HG03342 (cell line): ENCODE measurements around the gene DAGLA.

Source experiments
- ATAC-seq: cut with Tn5 transposase; IDR thresholded peaks from one replicate; pipeline ENCODE4 v1.9.1; 2021; ENCODE audit warnings: mild to moderate bottlenecking, moderate library complexity; ENCODE audit not compliant: unreplicated experiment

DAGLA gene

GRCh38 chr11:61775606-61776554 is 95.7 kb downstream of the DAGLA start:
- no peak for ATAC-seq

DNA sequence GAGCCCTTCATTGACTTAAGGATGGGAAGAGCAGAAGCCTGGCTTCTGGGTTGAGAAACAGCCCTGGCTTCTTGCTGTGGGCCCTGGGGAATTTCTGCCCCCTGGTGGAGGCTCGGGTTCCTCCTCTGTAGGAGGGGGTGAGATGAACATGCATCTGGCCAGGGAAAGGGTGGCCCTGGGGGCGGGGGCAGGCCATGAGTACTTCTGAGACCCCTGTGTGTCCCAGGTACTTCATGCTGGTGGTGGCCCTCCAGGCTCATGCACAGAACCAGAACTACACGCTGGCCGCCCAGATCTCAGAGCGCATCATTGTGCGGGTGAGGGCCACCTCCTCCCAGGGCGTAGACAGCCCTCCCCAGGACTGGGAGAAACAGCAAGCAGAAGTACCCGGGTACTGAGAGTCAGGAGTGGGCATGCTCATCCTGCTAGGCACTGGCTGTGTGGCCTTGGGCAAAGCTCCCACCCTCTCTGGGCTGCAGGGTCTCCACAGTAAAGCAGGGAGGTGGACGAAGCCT is 96.4 kb downstream of the DAGLA start:
- ATAC-seq: no peak

- no peak for ATAC-seq
Measured at GRCh38 chr11:61777234-61778090, 97.3 kb downstream of the DAGLA start.

GRCh38 chr11:61778357-61778886 is 98.2 kb downstream of the DAGLA start:
- ATAC-seq: no peak

DNA sequence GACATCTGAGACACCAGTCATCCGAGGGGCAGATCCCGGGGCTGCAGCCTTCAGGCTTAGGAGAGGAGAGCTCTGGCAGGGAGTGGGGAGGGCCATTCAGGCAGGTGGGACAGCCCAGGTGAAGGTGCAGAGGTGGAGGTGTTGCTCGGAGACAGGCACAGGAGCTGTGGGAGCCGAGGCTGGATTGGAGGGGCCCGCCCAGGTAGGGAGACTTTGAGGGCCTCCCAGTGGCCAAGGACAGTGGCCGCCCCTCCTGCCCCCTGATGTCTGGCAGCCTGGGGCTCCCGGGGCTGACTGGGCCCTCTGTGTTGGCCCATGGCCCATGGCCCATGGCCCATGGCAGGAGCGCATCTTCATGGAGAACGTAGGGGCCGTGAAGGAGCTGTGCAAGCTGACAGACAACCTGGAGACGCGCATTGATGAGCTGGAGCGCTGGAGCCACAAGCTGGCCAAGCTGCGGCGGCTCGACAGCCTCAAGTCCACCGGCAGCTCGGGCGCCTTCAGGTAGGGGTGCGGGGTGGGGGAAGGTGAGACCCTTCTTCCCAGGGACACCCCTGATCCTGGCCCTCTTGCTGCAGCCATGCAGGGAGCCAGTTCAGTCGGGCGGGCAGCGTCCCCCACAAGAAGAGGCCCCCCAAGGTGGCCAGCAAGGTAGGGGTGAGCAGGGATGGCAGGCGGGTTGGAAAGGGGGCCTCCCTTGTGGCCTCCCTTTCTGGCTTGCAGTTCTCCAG is 98.9 kb downstream of the DAGLA start:
- ATAC-seq: no peak

DNA sequence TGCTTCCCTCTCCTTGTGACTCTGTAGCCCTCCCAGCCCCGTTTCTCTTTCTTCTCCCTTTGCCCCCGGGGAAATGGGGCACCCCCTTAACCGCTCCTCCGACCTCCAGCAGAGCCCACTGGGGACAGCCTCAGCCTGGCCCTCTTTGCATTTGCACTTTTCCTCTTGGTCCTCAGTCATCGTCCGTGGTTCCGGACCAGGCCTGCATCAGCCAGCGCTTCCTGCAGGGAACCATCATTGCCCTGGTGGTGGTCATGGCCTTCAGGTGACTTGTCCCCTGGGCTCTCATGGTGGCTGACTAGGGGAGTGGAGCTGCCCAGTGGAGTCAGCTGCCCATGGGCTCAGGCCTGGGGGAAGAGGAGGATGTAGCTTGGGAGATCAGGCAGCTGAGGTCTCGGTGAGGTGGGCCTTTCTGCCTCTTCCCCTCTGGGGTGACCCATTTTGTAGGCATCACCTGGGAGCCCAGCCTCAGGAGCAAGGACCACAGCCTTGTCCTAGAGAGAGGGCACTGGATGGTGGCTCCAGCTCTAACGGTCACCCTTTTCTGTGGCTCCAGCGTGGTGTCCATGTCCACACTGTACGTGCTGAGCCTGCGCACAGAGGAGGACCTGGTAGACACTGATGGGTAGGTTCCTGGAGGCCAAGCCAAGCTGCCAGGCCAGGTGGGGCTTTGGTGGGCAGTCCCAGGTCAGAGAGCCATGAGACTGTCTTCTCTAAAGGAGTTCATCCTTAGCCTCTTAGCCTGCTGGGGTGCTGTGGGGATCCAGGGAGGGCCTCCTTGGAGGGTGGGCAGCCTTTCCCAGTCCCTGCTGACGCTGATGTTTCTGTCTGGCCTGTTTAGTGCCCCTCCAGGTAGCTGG is 99.7 kb downstream of the DAGLA start:
- no peak for ATAC-seq

DNA sequence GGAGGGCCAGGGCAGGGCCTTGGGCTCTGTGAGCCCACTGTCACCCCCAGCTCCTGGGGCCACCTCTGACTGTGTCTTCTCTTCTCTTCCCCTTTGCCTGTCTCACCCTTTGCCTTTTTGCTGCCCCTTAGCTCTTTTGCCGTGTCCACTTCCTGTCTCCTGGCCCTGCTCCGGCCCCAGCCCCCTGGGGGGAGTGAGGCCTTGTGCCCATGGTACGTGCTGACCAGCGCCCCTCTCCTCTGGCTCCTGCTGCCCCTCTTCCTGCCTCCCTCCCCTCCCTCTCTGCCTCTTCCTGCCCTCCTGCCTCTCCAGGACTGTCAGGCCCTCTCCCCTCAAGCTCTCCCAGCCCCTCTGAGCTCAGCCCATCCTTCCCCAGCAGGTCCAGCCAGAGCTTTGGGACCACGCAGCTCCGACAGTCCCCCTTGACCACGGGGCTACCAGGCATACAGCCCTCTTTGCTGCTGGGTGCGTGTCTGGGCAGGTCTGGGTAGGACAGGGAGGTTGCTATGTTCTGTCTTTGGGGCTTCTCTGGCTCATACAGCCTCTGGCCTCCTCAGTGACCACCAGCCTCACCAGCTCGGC is 100.5 kb downstream of the DAGLA start:
- no peak for ATAC-seq

DNA sequence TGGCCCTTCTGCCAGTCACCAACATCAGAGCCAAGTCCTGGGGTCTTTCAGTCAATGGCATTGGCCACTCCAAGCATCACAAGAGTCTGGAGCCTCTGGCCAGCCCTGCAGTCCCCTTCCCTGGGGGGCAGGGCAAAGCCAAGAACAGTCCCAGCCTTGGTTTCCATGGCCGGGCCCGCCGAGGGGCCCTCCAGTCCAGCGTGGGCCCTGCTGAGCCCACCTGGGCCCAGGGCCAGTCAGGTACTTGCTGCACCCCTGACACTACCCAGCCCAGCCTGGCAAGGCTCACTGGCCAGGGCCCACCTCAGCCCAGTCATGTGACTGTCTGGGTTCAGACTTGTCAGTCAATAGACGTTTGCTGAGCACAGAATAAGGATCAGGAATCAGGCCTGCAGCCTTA is 101.4 kb downstream of the DAGLA start:
- ATAC-seq: no peak

DNA sequence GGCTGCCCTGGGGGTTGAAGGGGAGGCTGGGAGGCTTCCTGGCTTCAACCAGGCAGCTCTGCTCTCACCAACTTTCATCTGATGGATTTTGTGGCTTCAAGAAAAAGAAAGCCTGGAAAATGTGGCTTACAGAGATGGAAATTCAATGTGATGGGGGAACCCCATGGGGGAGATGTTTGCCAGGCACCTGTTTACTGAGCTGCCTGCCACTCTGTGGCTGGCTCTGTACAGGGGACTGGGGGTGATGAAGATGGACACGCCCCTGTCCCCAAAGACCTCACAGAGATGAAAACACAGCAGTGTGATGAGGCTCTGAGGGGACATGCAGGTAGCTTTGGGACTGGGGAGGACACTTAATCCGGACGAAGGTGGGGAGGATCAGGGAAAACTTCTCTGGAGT is 102.1 kb downstream of the DAGLA start:
- no peak for ATAC-seq

DNA sequence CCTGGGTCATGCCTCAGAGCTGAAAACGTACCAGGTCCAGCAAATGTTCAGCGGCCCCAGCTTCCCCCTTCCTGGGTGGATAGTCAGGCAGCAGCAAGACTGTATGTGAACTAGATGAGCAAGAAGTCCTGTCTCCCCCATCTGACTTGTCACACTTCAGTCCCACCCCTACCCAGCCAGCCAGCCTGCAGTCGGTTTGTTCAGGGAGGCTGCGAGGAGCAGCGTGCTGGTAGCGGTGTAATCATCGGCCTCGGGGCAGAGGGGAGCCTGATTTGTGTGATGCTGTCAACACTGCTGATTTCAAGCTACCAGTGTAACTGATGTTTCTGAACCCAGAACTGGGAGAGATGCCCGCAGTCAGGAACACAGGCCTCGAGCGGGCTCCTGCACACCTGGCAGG is 102.7 kb downstream of the DAGLA start:
- no peak for ATAC-seq

DNA sequence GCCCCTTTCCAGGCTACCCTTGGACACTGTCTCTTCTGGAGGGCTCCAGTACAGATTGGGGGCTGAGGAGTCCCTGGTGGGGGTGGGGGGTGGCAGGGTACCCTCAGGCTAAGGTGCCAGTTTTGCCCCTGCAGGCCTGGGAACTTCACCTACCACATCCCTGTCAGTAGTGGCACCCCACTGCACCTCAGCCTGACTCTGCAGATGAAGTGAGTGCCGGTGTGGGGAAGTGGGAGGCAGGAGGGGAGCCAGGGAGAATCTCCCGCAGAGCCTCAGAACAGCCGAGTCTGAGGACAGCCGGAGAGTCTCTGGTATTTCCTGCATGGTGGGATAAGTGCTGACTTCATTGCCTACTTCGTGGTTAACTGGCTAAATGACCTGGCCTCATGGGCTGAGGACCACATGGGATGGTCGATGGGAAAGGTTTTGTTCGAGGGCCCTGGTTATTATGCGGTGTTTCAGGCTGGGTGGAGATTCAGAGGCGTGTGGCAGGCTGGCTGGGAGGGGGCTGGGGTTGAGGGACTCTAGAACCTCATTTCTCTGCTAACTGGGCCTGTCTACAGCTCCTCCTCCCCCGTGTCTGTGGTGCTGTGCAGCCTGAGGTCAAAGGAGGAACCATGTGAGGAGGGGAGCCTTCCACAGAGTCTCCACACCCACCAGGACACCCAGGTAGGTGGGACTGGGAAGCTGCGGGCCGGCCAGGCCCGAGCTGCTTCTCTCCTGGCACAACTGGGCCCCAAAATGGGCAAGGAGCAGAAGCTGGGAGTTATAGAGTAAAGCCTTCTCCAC is 103.7 kb downstream of the DAGLA start:
- no peak for ATAC-seq

DNA sequence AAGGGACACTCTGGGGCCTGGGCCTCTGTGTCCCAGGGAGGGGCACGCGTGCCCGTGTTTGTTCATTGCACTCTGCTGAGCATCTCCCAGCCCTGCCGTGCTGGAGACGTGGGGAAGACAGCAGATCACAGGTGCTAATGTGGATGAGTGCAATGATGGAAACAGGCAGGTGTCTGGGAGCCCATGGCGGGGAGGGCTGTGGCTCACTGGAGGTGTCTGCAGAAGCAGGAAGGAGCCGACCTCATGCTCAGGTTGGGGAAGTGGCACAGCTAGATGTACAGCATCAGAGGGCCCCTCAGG is 104.3 kb downstream of the DAGLA start:
- no peak for ATAC-seq

DNA sequence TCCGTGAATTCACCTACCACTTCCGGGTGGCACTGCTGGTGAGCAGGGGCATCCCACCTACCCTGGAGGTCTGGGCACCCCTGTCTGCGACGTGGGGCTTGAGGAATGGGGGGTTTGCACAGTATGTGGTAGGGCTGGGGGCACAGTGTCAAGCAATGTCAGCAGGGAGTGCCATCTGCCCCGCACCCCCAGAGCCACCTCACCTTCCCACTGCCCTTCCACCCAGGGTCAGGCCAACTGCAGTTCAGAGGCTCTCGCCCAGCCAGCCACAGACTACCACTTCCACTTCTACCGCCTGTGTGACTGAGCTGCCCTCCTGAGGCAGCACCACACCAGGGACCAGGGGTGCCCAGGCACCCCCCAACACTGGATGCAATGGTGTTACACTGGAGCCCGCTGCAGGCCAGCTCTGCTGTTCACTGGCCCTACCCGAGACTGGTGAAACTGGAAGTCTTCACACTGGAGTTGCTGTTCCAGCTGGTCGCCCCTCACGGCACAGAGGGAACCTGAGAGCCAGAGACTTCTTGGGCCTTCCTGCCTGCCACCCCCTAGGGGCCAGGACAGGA is 105.7 kb downstream of the DAGLA start:
- ATAC-seq: peak; percentile 43

DNA sequence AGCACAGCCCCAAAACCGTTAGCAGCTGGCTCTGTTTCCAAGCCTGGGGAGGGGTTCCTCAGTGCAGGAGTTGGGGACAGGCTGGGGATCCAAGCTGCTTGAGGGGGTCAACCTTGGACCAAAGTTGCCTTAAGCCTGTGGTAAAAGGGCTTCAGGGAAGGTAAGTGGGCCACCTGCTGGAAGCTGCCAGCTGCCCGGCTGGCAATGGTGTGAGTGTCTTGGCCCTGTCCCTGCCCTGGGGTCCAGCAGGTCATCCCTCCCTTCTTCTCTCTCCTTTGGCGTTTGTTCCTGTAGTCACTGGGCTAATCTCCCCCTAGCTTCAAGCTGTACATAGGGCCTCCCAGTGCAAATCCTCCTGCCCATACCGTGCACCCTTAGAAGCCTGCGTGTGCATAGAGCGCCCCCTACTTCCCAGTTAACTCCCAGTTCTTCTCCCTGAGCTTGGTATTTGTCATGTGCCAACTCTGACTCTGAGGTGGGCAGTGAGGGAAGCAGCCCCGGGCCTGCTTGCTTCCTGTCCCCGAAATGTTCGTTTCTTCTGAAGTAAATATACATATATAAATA is 107.8 kb downstream of the DAGLA start:
- no peak for ATAC-seq

GRCh38 chr11:61791737-61792309 is 111.6 kb downstream of the DAGLA start:
- ATAC-seq: peak; percentile 24

- peak; percentile 83 for ATAC-seq
Measured at GRCh38 chr11:61792310-61793082, 112.3 kb downstream of the DAGLA start, which contains the start of the genes FEN1 and TMEM258. TSS of gene FEN1 (plus strand) at chr11:61792911. CDS start at chr11:61795362, 2,451 bp downstream. TSS of gene TMEM258 (minus strand) at chr11:61792599. CDS start at chr11:61792558, 41 bp downstream.
